Endothelial cell of umbilical vein (primary cell): ENCODE measurements around the gene CFAP210. TPM values are rescaled to one million over a fixed set of nuclear protein-coding genes. Genes with fewer than 3 reads are reported as not detected.

Experiments used
- BruUV-seq: library from RNA; stranded (reverse); fragments of 400-500 nt; replicated peaks from 2 replicates; lab custom pipeline; 2021; lab: Mats Ljungman, UMichigan
- CTCF ChIA-PET: fragments of 300-600, 350-600 bp; sonication (Branson Sonifier 250); formaldehyde crosslinking; loops from one replicate; lab custom pipeline; 2021; ENCODE audit warnings: antibody characterized with exemption, inconsistent platforms; lab: Charles Lee
- POLR2A ChIA-PET: fragments of 300-600, 350-600 bp; sonication (Branson Sonifier 250); formaldehyde crosslinking; loops from one replicate; lab custom pipeline; 2021; ENCODE audit warnings: antibody characterized with exemption, inconsistent platforms; lab: Charles Lee
- DNase-seq: peaks from one replicate; pipeline ENCODE4 v3.0.0-alpha.2; 2011; ENCODE audit warnings: low read depth, low spot score
- FAIRE-seq: peaks from 2 replicates; lab custom pipeline; 2011; peaks lifted over from hg19 to GRCh38; lab: Jason Lieb, UNC
- H2AFZ ChIP-seq: 2 replicates; pipeline ENCODE4 v1.6.0; 2012; ENCODE audit warnings: low read depth, low read length, control low read depth, inconsistent platforms
- H3K27ac ChIP-seq: 2 replicates; pipeline ENCODE4 v1.5.1; 2011; ENCODE audit warnings: low read depth, mild to moderate bottlenecking, control low read depth, low read length, moderate library complexity; ENCODE audit not compliant: insufficient read depth
- H3K27me3 ChIP-seq, 2 experiments: 2 replicates each; pipeline versions ENCODE4 v1.6.0 to v1.6.1; 2011; ENCODE audit warnings: low read length in 2 of 2, mixed read lengths in 1 of 2; ENCODE audit not compliant: control insufficient read depth in 2 of 2, insufficient read depth in 2 of 2
- H3K36me3 ChIP-seq, 2 experiments: 2 replicates in 1 of 2; 3 replicates in 1 of 2; pipeline ENCODE4 v1.5.1; 2011; ENCODE audit warnings: low read length in 2 of 2, mild to moderate bottlenecking in 1 of 2, moderate library complexity in 1 of 2; ENCODE audit not compliant: control insufficient read depth in 2 of 2, insufficient read depth in 2 of 2; ENCODE audit errors: extremely low read depth in 1 of 2
- H3K4me1 ChIP-seq: 3 replicates; pipeline ENCODE4 v1.5.1; 2011; ENCODE audit warnings: mild to moderate bottlenecking, low read length; ENCODE audit not compliant: control insufficient read depth, insufficient read depth; ENCODE audit errors: extremely low read depth
- H3K4me2 ChIP-seq: 2 replicates; pipeline ENCODE4 v1.6.1; 2011; ENCODE audit warnings: low read length, control low read depth, mixed read lengths; ENCODE audit not compliant: insufficient read depth
- H3K4me3 ChIP-seq, 3 experiments: fragments of 200-600 bp in 1 of 3; sonication (generic), shearing (Covaris generic) in 1 of 3; replicated peaks in 1 of 3; 2 replicates each; pipeline ENCODE4 v1.5.1; 2011 to 2016; ENCODE audit warnings: control low read depth in 3 of 3, low read length in 3 of 3, mild to moderate bottlenecking in 2 of 3, inconsistent platforms in 1 of 3, low read depth in 1 of 3, moderate library complexity in 1 of 3; ENCODE audit not compliant: insufficient read depth in 1 of 3
- H3K79me2 ChIP-seq: 2 replicates; pipeline ENCODE4 v1.6.0; 2012; ENCODE audit warnings: low read length, inconsistent platforms; ENCODE audit not compliant: control insufficient read depth, insufficient read depth
- H3K9ac ChIP-seq: replicated peaks from 2 replicates; pipeline ENCODE3; 2011; ENCODE audit warnings: low read length, control low read depth; ENCODE audit not compliant: insufficient read depth; ENCODE audit errors: extremely low read depth
- H3K9me1 ChIP-seq: replicated peaks from 3 replicates; pipeline ENCODE4 v1.6.0; 2011; ENCODE audit warnings: mild to moderate bottlenecking, low read length; ENCODE audit not compliant: control insufficient read depth, insufficient read depth; ENCODE audit errors: extremely low read depth
- H3K9me3 ChIP-seq: replicated peaks from 2 replicates; pipeline ENCODE4 v1.5.1; 2012; ENCODE audit warnings: low read length, inconsistent platforms; ENCODE audit not compliant: control insufficient read depth, insufficient read depth
- H4K20me1 ChIP-seq: replicated peaks from 2 replicates; pipeline ENCODE3; 2011; ENCODE audit warnings: mild to moderate bottlenecking, low read length; ENCODE audit not compliant: control insufficient read depth, insufficient read depth; ENCODE audit errors: extremely low read depth
- EZH2 ChIP-seq: IDR thresholded peaks from 2 replicates; pipeline ENCODE4 v1.6.1; 2012; ENCODE audit warnings: borderline replicate concordance, low read depth, mild to moderate bottlenecking, moderate library complexity, low read length, inconsistent platforms; ENCODE audit not compliant: severe bottlenecking
- FOS ChIP-seq: IDR thresholded peaks from 2 replicates; pipeline ENCODE4 v1.6.1; 2011; ENCODE audit warnings: mild to moderate bottlenecking, low read length, moderate library complexity, borderline replicate concordance; ENCODE audit not compliant: insufficient read depth
- GATA2 ChIP-seq: IDR thresholded peaks from 2 replicates; pipeline ENCODE4 v1.7.0; 2011; ENCODE audit warnings: low read depth, mild to moderate bottlenecking, moderate library complexity, mixed read lengths, low read length; ENCODE audit not compliant: insufficient read length, insufficient read depth
- JUN ChIP-seq: IDR thresholded peaks from 2 replicates; pipeline ENCODE4 v1.6.1; 2011; ENCODE audit warnings: borderline replicate concordance, low read depth; ENCODE audit not compliant: insufficient read length, insufficient read depth
- MYC ChIP-seq: IDR thresholded peaks from one replicate; pipeline ENCODE4 v1.6.1; 2011; ENCODE audit warnings: mild to moderate bottlenecking, low read depth, low read length
- POLR2A ChIP-seq: IDR thresholded peaks from 2 replicates; pipeline ENCODE4 v1.6.1; 2012; ENCODE audit warnings: low read depth, mild to moderate bottlenecking, control low read depth, low read length
- POLR2AphosphoS5 ChIP-seq: IDR thresholded peaks from 2 replicates; pipeline ENCODE4 v1.6.1; 2012; ENCODE audit warnings: low read depth, mild to moderate bottlenecking, control low read depth, low read length, moderate library complexity; ENCODE audit not compliant: insufficient read depth
- dilution Hi-C: fragments of 300-500 bp; cut with MboI; formaldehyde crosslinking; loops from one replicate; pipeline ENCODE4 v1.15.0; 2019; ENCODE audit warnings: low sequenced_read_pairs; ENCODE audit not compliant: extremely low pct_ligation_motif_present
- intact Hi-C: fragments of 100-400 bp; cut with micrococcal nuclease; formaldehyde crosslinking; loops from one replicate; pipeline ENCODE4 v1.10.0; 2022
- polyA plus RNA-seq, 4 experiments: library from polyadenylated mRNA; depleted of rRNA in 3 of 4; stranded (reverse) in 3 of 4; unstranded in 1 of 4; fragments of >200 nt; gene quantifications; 2 replicates each; pipeline versions ENCODE4 v1.2.1 to v1.2.3, GENCODE V29; 2011 to 2012; ENCODE audit warnings: missing spikeins in 1 of 4
- total RNA-seq: library from RNA; stranded (reverse); gene quantifications from 2 replicates; pipeline ENCODE4 v1.2.3, GENCODE V29; 2021
- TF ChIP-seq, protein P1 (sequence below): IDR thresholded peaks from 2 replicates; pipeline ENCODE4 v1.6.1; 2011; ENCODE audit not compliant: insufficient read depth, insufficient read length
- TF ChIP-seq, protein P2 (sequence below), 2 donors: IDR thresholded peaks; 1 replicate in 1 of 2; 2 replicates in 1 of 2; pipeline ENCODE4 v1.5.1; 2011; ENCODE audit warnings: low read length in 2 of 2, mild to moderate bottlenecking in 2 of 2, moderate library complexity in 2 of 2, control low read depth in 1 of 2, inconsistent platforms in 1 of 2, low read depth in 1 of 2; ENCODE audit not compliant: insufficient read depth in 1 of 2; ENCODE audit errors: extremely low read depth in 1 of 2

CFAP210 gene
- total and polyA plus RNA-seq, 2 donors (not counting 3 experiments of a cell fraction or from before 2014, with no cell fraction given): not detected

DNA sequence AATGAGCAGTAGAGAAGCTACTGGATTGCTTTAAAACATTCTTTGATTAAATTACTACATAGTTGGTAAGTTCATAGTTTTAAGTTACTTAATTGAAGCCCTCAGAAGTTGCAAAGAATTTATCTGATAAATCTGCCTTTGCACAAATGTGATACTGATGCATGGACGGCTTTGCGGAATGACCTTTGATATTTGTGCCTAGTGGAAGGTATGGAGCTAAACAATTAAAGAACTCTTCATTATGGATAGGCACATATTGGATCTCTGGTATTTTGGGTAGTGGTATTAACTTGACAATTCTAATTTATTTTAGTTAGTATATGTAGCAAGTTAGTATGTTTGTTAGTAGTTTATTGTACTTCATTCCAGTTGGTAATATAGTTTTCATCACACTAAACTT, 54.1 kb downstream of the CFAP210 start:
- Histone ChIP-seq H3K9me1 (no peaks in the 10 kb centered on the region), H3K4me2 (no peak overlapping the region), H3K27ac (no peak overlapping the region), H3K9me3 (no peaks in the 10 kb centered on the region), H4K20me1 (no peaks in the 10 kb centered on the region), H2AFZ (no peak overlapping the region), H3K4me3 (no peak overlapping the region), H3K4me1 (no peaks in the 10 kb centered on the region), H3K9ac (no peak overlapping the region), H3K27me3 (no peaks in the 10 kb centered on the region), H3K36me3 (peaks cover 3 to 10% of the 10 kb centered on the region in 2 experiments), H3K79me2 (no peaks in the 10 kb centered on the region)
- DNase-seq: no peak
- dilution Hi-C loops (no loop called here), intact Hi-C loops (no loop called here)
- ChIA-PET CTCF (no interaction called here), POLR2A (no interaction called here)
- TF ChIP-seq, protein P1, sequence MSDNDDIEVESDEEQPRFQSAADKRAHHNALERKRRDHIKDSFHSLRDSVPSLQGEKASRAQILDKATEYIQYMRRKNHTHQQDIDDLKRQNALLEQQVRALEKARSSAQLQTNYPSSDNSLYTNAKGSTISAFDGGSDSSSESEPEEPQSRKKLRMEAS: no peak
- TF ChIP-seq GATA2 (no peak), FOS (no peak), POLR2A (no peak), JUN (no peak), EZH2 (no peak)
- FAIRE-seq: no peak
- no TSS peak for BruUV-seq

DNA sequence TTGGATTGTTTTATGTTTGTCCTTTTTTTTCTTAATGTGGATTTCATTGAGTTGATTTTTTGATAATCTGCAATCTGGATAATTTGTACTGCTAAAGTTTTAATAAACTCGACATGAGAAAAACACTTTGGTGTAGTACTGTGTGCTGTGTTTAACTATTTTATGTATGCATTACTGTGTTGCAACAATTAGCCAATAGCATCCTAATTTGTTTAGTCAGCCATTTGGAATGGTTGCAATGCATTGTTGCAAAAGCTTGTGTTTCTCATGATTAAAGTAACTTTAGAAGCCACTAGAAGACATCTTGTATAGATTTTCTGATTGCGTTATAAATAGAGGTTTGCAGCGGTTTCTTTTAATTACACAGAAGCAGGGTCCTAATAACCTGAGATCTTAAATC, 56.6 kb downstream of the CFAP210 start:
- FAIRE-seq (no peak), DNase-seq (no peak)
- peaks cover 7 to 21% of the 10 kb centered on the region in 2 experiments for H3K36me3 ChIP-seq
- no peaks in the 10 kb centered on the region for H3K9me1 ChIP-seq
- TF ChIP-seq MYC (no peak), POLR2A (no peak), POLR2AphosphoS5 (no peak), JUN (no peak), FOS (no peak), GATA2 (no peak), EZH2 (no peak)
- TF ChIP-seq, protein P1: no peak
- TF ChIP-seq, protein P2, sequence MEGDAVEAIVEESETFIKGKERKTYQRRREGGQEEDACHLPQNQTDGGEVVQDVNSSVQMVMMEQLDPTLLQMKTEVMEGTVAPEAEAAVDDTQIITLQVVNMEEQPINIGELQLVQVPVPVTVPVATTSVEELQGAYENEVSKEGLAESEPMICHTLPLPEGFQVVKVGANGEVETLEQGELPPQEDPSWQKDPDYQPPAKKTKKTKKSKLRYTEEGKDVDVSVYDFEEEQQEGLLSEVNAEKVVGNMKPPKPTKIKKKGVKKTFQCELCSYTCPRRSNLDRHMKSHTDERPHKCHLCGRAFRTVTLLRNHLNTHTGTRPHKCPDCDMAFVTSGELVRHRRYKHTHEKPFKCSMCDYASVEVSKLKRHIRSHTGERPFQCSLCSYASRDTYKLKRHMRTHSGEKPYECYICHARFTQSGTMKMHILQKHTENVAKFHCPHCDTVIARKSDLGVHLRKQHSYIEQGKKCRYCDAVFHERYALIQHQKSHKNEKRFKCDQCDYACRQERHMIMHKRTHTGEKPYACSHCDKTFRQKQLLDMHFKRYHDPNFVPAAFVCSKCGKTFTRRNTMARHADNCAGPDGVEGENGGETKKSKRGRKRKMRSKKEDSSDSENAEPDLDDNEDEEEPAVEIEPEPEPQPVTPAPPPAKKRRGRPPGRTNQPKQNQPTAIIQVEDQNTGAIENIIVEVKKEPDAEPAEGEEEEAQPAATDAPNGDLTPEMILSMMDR (IDR thresholded peaks at IDR 0.05; ENCODE audit: extremely low read depth in 1 of 2, insufficient read depth in 1 of 2, low read depth in 1 of 2, low read length in 2 of 2): no peak
- intact Hi-C loops (no loop called here), dilution Hi-C loops (no loop called here)
- no peaks in the 10 kb centered on the region for H3K4me1 ChIP-seq
- H3K27ac ChIP-seq: no peak overlapping the region
- no peak overlapping the region for H3K4me3 ChIP-seq
- H3K9ac ChIP-seq: no peak overlapping the region
- H3K4me2 ChIP-seq: no peak overlapping the region
- H3K79me2 ChIP-seq: no peaks in the 10 kb centered on the region
- no peaks in the 10 kb centered on the region for H3K9me3 ChIP-seq
- H2AFZ ChIP-seq: no peak overlapping the region
- BruUV-seq: no TSS peak
- H3K27me3 ChIP-seq: no peaks in the 10 kb centered on the region
- CTCF ChIA-PET: no interaction called here
- POLR2A ChIA-PET: no interaction called here
- H4K20me1 ChIP-seq: no peaks in the 10 kb centered on the region
